ENCODE measurements around the gene KYNU.

Gene KYNU

DNA sequence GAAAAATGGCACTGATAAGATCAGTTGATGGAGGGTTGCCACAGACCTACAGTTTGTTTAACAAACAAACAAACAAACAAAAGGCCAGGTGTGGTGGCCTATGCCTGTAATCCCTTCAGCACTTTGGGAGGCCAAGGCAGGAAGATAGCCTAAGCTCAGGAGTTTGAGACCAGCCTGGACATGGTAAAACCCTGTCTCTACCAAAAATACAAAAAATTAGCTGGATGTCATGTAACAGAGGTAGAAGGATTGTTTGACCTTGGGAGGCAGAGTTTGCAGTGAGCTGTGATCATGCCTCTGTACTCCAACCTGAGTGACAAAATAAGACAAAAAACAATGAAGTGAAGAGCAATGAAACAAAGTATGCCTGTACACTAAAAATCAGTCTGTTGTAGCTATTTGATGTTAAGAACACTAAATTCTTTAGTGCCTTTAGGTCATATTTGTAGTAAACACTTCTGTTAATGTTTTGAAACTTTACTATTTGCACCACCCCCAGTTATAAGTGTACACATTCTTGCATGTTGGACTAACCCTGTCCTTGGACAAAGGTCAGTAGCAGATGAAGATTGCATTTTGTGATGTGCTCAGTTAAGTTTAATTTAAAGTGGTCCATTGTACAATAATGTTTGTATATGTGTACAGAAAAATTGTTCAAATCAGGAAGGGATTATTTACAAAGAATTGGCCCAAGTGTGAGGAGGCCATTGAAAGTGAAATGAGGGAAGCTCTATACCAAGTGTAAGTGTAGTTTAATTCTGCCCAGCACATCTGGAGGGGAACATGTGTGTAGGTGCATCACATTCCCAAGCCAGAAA, 73.9 kb downstream of the KYNU start:
- no peak for DNase-seq
- intact Hi-C loops (cut with DNase I): no loop called here

- intact Hi-C loops (cut with DNase I): no loop called here
- no peak for DNase-seq
These were observed 74.6 kb downstream of the KYNU start for GRCh38 chr2:142952018-142952417.

DNA sequence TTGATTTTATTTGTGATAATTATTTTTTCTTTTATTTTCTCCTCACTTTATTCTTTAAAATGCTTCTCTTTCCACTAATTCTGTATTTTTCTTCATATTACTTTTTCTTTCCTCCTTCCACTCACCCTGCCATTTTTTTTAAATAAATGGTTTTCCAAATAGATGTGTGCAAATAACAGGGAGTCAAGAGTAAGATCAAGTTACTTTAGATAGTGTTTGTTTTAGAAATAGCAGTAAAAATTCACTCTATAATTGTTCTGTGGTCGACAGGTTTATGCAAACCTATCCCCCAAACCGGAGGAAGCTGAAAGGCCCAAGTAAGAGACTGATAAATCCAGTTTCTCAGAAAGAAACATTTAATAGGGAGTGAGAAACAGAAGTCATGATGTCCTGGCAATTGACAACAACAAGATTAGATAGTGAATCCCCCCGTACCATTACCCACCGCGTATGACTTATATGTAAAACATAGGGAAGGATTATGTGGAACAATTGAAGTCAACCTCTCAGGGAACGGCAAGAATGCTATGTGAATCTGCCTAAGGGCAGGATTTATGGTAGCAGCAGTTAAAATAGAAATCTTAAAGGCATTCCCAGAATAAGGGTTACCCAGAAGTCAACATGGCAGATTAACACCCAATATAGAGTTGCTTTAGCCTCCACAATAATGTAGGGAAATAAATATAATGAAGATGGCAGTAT, 75.5 kb downstream of the KYNU start:
- DNase-seq: no peak
- intact Hi-C loops (cut with DNase I): no loop called here

GRCh38 chr2:142954493-142954892, 77.0 kb downstream of the KYNU start:
- intact Hi-C loops (cut with DNase I): no loop called here
- DNase-seq: no peak

DNA sequence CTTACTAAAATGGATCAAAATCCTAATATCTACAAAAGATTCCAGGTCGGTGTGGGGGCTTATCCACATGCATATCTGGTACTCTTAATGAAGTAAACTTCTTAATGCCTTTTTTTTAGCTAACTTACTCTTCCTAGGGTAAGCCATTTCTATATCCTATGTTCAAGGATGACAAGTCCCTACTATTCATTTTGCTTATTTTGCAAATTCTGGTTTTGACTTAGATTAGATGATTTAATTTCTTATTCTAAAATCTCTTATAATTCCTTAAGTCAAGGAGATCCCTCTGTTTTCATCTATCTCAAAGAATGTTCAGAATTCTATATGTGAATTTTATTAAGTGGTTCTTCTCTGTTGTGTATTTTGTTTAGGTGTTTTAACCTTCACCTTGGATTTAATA, 79.7 kb downstream of the KYNU start:
- no peak for DNase-seq
- intact Hi-C loops (cut with DNase I): no loop called here

DNA sequence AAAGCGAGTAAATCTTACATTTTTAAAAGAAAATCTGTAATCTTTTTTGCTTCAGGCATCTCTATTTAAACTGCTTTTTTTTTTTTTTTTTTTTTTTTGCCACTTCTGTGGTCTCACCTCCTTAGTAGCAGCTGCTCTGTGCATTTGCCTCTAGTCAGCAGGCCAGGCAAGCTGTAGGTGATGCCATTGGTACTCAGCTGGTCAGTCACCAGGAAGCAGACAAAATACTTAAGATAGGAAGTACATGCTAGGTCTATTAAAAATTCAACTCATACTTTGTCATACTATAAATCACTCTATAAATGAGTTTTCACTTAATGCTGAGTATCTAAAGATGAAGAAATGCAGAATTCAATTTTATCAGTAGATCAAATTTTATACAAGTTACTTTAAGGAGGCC, 83.7 kb downstream of the KYNU start:
- intact Hi-C loops (cut with DNase I): no loop called here
- no peak for DNase-seq

DNA sequence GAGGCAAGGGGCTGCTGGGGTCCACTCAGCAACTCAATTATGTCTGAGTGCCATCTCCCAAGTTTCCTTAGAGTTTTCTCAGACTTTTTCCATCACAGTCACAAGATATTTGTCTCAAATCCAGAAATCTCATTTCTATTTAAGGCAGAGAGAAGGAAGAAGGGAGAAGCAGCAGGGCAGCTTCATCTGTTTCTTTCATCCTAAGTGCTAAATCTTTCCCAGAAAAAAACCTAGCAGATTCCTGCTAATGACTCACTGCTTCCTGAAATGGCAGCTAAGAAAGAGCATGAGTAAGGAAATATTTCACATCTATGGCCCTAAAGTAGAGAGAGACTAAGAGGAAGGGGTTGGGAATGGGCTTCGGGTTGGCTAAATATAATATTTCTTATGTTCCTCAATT, 88.0 kb downstream of the KYNU start:
- DNase-seq: no peak
- intact Hi-C loops (cut with DNase I): no loop called here

DNA sequence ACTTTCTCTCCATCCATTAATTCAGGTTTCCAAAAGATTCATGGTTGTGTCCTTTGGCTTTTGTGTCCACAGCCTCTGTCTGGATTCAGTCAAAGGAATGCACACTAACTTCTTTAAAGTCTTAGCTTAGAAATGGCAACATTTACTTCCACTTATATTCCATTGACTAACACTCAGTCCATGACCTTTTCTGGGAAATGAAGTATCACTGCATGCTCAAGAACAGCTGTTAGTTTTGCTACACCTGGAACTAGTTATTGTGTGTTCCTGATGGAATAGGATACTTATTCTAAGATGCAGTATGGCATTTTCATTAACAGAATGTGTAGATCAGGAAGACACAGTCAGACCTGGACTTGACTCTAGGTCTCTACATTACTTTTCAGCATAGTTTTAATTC, 88.8 kb downstream of the KYNU start:
- no peak for DNase-seq
- intact Hi-C loops (cut with DNase I): no loop called here

- intact Hi-C loops (cut with DNase I): no loop called here
- no peak for DNase-seq
These were observed 89.6 kb downstream of the KYNU start for GRCh38 chr2:142967060-142967459.

GRCh38 chr2:142973160-142973821, 95.8 kb downstream of the KYNU start:
- intact Hi-C loops (cut with DNase I): no loop called here
- DNase-seq: no peak

DNA sequence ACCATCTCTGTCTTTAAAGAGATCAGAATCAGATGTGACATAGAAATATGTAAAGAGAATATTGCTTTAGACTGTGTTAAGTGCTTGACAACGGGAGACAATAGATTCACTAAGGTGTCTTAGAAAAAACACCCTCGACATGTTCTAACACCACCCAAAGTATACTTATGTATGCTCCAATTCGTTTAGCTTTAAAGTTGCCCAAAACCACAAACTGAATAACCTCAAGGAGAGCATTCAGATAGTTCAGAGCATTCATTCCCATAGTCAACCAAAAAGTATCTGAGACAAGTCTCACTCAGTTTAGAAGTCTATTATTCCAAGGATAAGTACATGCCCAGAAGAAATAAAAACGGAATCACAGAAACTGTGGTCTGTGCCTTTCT, 96.4 kb downstream of the KYNU start:
- no peak for DNase-seq
- intact Hi-C loops (cut with DNase I): no loop called here

- DNase-seq: no peak
- intact Hi-C loops (cut with DNase I): loop anchor here (5.0 kb wide), 1 partner anchor 292 kb away; no protein-coding TSS in a partner anchor
These were observed 97.0 kb downstream of the KYNU start for GRCh38 chr2:142974288-142975024.

DNA sequence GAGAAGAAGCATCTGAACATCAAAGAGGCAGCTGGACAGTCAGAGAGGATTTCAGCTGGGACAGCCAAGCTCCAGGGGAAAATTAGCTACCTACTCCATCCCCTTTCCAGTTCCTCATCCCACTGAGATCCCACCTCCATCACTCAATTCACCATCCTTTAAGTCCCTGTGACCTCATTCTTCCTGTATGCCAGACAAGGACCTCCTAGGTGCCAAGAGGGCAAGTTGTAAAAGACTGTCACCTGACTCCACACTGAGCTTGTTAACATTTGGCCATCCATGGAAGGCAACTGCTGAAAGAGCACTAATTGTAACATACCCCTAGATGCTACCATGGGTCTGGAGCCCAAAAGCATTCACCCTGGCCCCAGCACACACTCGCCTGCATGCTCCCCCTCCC, 97.8 kb downstream of the KYNU start:
- no peak for DNase-seq
- intact Hi-C loops (cut with DNase I): loop anchor here (5.0 kb wide), 1 partner anchor 293 kb away; no protein-coding TSS in a partner anchor

DNA sequence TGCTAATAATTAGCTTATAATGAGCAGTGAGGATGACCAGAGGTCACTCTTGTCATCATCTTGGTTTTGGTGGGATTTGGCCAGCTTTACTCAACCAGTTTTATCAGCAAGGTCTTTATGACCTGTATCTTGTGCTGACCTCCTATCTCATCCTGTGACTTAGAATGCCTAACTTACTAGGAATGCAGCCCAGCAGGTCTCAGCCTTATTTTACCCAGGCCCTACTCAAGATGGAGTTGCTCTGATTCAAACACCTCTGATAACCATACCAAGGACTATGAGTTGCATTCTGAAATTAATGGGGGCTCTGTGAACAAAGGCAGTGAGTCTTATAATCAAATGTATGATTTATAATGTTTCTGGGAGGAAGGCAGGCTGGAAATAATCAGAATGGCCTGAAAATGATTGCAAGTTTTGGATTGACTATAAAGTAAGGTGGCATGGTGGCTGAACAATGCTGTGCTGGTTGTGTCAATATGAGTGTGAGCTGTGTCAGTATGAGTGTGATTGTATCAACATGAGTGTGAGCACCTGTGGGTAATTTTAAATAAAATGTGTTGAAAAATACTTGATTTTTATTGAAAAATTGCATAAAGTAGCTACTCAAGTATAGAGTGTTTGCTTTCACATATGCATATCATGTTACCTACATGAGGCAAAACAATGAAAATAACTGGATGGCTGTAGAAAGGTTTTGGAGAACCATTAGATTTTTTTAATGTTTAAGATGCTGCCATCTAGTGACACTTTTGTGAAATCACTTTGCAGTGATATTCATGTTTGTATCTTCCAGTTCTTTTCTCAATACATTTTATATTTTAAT, 103.0 kb downstream of the KYNU start:
- DNase-seq: peak in 1 of 42 donors; percentile 19

GRCh38 chr2:142981069-142981378, 103.6 kb downstream of the KYNU start:
- intact Hi-C loops (cut with DNase I): no loop called here
- no peak for DNase-seq

More for the DNA sequence above, 103.0 kb downstream of the KYNU start:
- intact Hi-C loops (cut with DNase I): no loop called here

- intact Hi-C loops (cut with DNase I): no loop called here
- DNase-seq: no peak
These were observed 104.3 kb downstream of the KYNU start for GRCh38 chr2:142981756-142982155.

- intact Hi-C loops (cut with DNase I): no loop called here
- DNase-seq: no peak
These were observed 105.7 kb downstream of the KYNU start for GRCh38 chr2:142983174-142983573.

DNA sequence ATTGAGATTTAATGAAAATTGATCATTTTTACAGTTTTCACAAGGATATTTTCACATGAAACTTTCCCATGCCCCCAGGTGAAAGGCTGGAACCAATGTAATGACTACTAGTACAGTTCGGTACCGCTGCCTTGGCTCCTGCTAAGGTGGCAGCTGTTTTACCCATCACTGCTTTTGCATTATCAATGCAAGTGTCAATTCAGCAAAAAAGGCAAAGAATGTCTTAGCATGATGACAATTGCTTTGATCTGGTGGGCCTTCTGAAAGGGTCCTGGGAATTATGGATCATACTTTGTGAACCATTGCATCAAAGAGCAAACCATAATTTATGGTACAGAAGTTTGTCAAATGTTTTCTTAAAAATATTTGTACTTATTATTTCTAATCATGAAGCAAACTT, 107.2 kb downstream of the KYNU start:
- no peak for DNase-seq
- intact Hi-C loops (cut with DNase I): no loop called here

DNA sequence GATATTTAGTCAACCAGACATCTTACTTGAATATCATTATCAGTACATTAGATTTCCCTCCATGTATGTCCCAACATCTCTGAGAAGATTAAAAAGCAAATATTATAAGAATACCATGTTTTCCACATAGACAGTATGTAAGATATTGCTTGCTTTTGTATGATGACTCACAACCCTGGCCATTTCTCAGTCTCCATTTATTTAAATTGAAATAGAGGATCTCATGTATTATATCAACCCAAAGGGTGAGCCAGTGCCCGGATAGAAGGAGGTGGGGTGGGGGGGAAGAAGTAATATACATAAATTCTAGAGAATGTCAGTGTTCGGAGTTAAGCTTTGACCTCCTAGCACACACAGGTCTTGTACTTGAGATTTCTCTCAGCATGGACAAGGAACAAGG, 109.6 kb downstream of the KYNU start:
- intact Hi-C loops (cut with DNase I): no loop called here
- DNase-seq: no peak

Data from head of caudate nucleus (tissue), 42 donors.